GM12878 (cell line): ENCODE results near the gene TRIM25.
A peak's percentile ranks its signal among the peaks of the same experiment; 100 is the strongest.

ENCODE experiments used
- CTCF ChIP-seq, 3 experiments: IDR thresholded peaks in 2 of 3; conservative IDR thresholded peaks in 1 of 3; 2 replicates each; pipeline ENCODE4 v1.5.1; 2011; ENCODE audit warnings: low read depth in 3 of 3, low read length in 3 of 3, mild to moderate bottlenecking in 3 of 3, control low read depth in 2 of 3, moderate library complexity in 2 of 3, inconsistent platforms in 1 of 3, mixed read lengths in 1 of 3; ENCODE audit not compliant: control insufficient read depth in 2 of 3, insufficient read depth in 1 of 3; ENCODE audit errors: extremely low read depth in 1 of 3
- GABPA ChIP-seq: IDR thresholded peaks from 2 replicates; pipeline ENCODE4 v1.6.1; 2014; ENCODE audit warnings: antibody characterized with exemption, low read depth, mild to moderate bottlenecking, inconsistent platforms
- HDGF ChIP-seq: fragments of 450-650 bp; IDR thresholded peaks from 2 replicates; pipeline ENCODE4 v1.6.1; 2016; ENCODE audit warnings: antibody characterized with exemption
- REST ChIP-seq: IDR thresholded peaks from 2 replicates; pipeline ENCODE4 v1.6.1; 2012; ENCODE audit warnings: mild to moderate bottlenecking, low read depth, low read length
- RFX5 ChIP-seq: IDR thresholded peaks from 2 replicates; pipeline ENCODE4 v1.6.1; 2011; ENCODE audit warnings: low read depth, low read length, improper control_type of control experiment
- TCF12 ChIP-seq: IDR thresholded peaks from 2 replicates; pipeline ENCODE4 v1.6.1; 2011; ENCODE audit warnings: low read depth, mild to moderate bottlenecking, low read length
- ZZZ3 ChIP-seq: IDR thresholded peaks from 2 replicates; pipeline ENCODE4 v1.6.1; 2011; ENCODE audit warnings: low read depth; ENCODE audit not compliant: control insufficient read depth, insufficient read length
- TF ChIP-seq, protein P1 (sequence below): fragments of 450-650 bp; IDR thresholded peaks from 2 replicates; pipeline ENCODE4 v1.6.1; 2016; ENCODE audit warnings: mild to moderate bottlenecking, moderate library complexity, borderline replicate concordance

GRCh38 chr17:56866496-56866895, 47.4 kb downstream of the TRIM25 start:
- TF ChIP-seq CTCF (IDR thresholded peaks at IDR 0.05 in 2 of 3, conservative IDR thresholded peaks at IDR 0.05 in 1 of 3; ENCODE audit: control insufficient read depth in 2 of 3, extremely low read depth in 1 of 3, insufficient read depth in 1 of 3, low read depth in 3 of 3, low read length in 3 of 3) (peak in 2 of 3 experiments; percentile 13 to 28; a peak in 2 of 6 replicates), REST (no peak), GABPA (no peak), ZZZ3 (no peak), RFX5 (no peak), HDGF (no peak), TCF12 (no peak)
- TF ChIP-seq, protein P1, sequence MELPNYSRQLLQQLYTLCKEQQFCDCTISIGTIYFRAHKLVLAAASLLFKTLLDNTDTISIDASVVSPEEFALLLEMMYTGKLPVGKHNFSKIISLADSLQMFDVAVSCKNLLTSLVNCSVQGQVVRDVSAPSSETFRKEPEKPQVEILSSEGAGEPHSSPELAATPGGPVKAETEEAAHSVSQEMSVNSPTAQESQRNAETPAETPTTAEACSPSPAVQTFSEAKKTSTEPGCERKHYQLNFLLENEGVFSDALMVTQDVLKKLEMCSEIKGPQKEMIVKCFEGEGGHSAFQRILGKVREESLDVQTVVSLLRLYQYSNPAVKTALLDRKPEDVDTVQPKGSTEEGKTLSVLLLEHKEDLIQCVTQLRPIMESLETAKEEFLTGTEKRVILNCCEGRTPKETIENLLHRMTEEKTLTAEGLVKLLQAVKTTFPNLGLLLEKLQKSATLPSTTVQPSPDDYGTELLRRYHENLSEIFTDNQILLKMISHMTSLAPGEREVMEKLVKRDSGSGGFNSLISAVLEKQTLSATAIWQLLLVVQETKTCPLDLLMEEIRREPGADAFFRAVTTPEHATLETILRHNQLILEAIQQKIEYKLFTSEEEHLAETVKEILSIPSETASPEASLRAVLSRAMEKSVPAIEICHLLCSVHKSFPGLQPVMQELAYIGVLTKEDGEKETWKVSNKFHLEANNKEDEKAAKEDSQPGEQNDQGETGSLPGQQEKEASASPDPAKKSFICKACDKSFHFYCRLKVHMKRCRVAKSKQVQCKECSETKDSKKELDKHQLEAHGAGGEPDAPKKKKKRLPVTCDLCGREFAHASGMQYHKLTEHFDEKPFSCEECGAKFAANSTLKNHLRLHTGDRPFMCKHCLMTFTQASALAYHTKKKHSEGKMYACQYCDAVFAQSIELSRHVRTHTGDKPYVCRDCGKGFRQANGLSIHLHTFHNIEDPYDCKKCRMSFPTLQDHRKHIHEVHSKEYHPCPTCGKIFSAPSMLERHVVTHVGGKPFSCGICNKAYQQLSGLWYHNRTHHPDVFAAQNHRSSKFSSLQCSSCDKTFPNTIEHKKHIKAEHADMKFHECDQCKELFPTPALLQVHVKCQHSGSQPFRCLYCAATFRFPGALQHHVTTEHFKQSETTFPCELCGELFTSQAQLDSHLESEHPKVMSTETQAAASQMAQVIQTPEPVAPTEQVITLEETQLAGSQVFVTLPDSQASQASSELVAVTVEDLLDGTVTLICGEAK = no peak
